CD4-positive, alpha-beta T cell (primary cell): ENCODE measurements around the gene MYO5C. TPM values are rescaled to one million over a fixed set of nuclear protein-coding genes. Genes with fewer than 3 reads are reported as not detected.

Experiments used
- ATAC-seq: fragments of 200-7000 bp; cut with Tn5 transposase; one replicate; pipeline ENCODE4 v1.10.0; 2022; ENCODE audit warnings: mild to moderate bottlenecking; ENCODE audit not compliant: poor library complexity
- CTCF ChIA-PET: fragments of 350-600 bp; sonication (Branson Sonifier 250); formaldehyde crosslinking; loops from one replicate; lab custom pipeline; 2021; ENCODE audit warnings: antibody characterized with exemption, inconsistent platforms; lab: Charles Lee
- POLR2A ChIA-PET: fragments of 350-600 bp; sonication (Branson Sonifier 250); formaldehyde crosslinking; loops from one replicate; lab custom pipeline; 2021; ENCODE audit warnings: antibody characterized with exemption, inconsistent platforms; lab: Charles Lee
- DNase-seq, 14 experiments: peaks; one replicate each; pipeline ENCODE4 v3.0.0-alpha.2; 2013 to 2020; ENCODE audit warnings: mixed read lengths in 2 of 14
- H3K27ac ChIP-seq, 2 donors: one replicate each; pipeline versions ENCODE4 v1.5.1 to v1.7.0; 2013; ENCODE audit warnings: low read length in 2 of 2, low read depth in 1 of 2, mild to moderate bottlenecking in 1 of 2
- H3K27me3 ChIP-seq, 2 experiments: 1 replicate in 1 of 2; 2 replicates in 1 of 2; pipeline versions ENCODE4 v1.6.1 to v1.7.0; 2013; ENCODE audit warnings: low read length in 2 of 2, control low read depth in 1 of 2, mild to moderate bottlenecking in 1 of 2, moderate library complexity in 1 of 2; ENCODE audit not compliant: insufficient read depth in 2 of 2, control insufficient read depth in 1 of 2
- H3K36me3 ChIP-seq: one replicate; pipeline ENCODE4 v1.6.1; 2013; ENCODE audit warnings: low read length, control low read depth; ENCODE audit not compliant: insufficient read depth
- H3K4me1 ChIP-seq: one replicate; pipeline ENCODE4 v1.6.1; 2013; ENCODE audit warnings: low read length, control low read depth; ENCODE audit not compliant: insufficient read depth
- H3K4me3 ChIP-seq: one replicate; pipeline ENCODE4 v1.5.1; 2013; ENCODE audit warnings: mild to moderate bottlenecking, low read length, moderate library complexity
- H3K9me3 ChIP-seq, 2 experiments: 1 replicate in 1 of 2; 2 replicates in 1 of 2; pipeline versions ENCODE4 v1.6.1 to v1.7.0; 2013; ENCODE audit warnings: low read length in 2 of 2, mild to moderate bottlenecking in 2 of 2, control low read depth in 1 of 2, moderate library complexity in 1 of 2; ENCODE audit not compliant: control insufficient read depth in 1 of 2, insufficient read depth in 1 of 2
- H3K27ac Mint-ChIP-seq: one replicate; pipeline ENCODE4 v1.8.0; 2020; ENCODE audit warnings: mixed read lengths
- H3K27me3 Mint-ChIP-seq: one replicate; pipeline ENCODE4 v1.8.0; 2021; ENCODE audit warnings: mixed read lengths
- H3K36me3 Mint-ChIP-seq: one replicate; pipeline ENCODE4 v1.8.0; 2021; ENCODE audit warnings: low read depth, mixed read lengths
- H3K4me1 Mint-ChIP-seq: one replicate; pipeline ENCODE4 v1.8.0; 2021; ENCODE audit warnings: low read depth, mixed read lengths
- H3K4me3 Mint-ChIP-seq: one replicate; pipeline ENCODE4 v1.8.0; 2020; ENCODE audit warnings: mild to moderate bottlenecking, mixed read lengths
- H3K9me3 Mint-ChIP-seq: one replicate; pipeline ENCODE4 v1.8.0; 2020; ENCODE audit warnings: mixed read lengths
- intact Hi-C, 2 experiments: fragments of 100-400 bp; cut with DNase I in 1 of 2; cut with micrococcal nuclease in 1 of 2; formaldehyde crosslinking; loops; one replicate each; pipeline versions ENCODE4 v1.15.1 to v1.9.0; 2023 to 2025; cut with DNase I, micrococcal nuclease
- total RNA-seq, 174 experiments: library from RNA in 2 of 174; stranded (reverse) in 2 of 174; gene quantifications; one replicate each; pipeline ENCODE4 v1.2.3 and lab custom pipeline; 2021 to 2026
- TF ChIP-seq, protein P1 (sequence below): fragments of 200-600 bp; IDR thresholded peaks from one replicate; pipeline ENCODE4 v1.8.0; 2022; ENCODE audit warnings: antibody characterized with exemption, mild to moderate bottlenecking

Gene MYO5C
- total RNA-seq, 2 experiments from 2014 or later: 0.53 to 0.93 TPM

DNA sequence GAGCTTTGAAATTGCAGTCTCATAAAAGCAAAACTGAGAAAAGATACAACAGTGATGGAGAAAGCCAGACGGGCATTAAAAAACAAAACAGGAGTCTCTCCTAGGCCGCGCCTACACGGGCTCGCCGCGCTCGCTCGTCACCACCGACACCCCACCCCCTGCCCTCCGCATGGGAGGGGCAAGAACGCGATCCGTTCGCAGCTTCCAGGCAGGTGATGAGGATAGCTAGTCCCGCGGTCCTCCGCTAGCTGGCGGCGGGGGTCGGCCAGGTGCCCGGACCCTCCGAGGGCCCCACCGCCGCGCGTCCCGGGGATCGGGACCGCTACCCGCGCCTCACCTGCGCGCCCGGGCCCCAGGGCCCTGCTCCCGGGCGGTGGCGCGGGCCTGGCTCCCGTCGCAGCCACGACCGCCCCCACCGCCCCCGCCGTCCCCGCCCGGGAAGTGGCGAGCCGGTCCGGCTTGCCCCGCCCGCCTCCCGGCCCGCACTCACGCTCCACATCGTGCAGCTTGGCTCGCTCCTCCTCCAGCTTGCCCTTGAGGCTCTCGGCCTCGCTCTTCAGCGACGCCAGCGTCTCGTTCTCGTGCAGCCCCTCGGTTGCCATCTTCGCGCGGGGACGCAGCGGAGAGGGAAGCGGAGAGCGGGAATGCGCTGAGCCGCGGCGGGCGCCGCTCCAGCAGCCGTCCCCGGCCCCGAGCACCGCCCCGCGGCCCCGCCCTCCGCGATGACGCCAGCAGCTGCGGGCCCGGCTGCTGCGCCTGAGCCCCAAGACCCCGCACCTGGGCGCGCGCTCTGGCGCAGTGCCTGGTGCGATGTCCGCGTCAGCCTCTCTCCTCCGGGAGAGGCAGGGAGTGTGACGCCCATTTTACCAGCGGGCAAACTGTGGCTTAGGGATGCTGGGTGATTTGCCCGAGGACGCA lies 116.1 kb downstream of the MYO5C start:
- H3K27me3 ChIP-seq: no peaks in the 10 kb centered on the region
- ATAC-seq: peak; percentile 82
- H3K4me3 Mint-ChIP-seq: peak overlapping the region; percentile 99
- H3K4me3 ChIP-seq: peak overlapping the region; percentile 79
- no peaks in the 10 kb centered on the region for H3K9me3 ChIP-seq
- H3K4me1 Mint-ChIP-seq: peaks cover 47% of the 10 kb centered on the region
- TF ChIP-seq, protein P1, sequence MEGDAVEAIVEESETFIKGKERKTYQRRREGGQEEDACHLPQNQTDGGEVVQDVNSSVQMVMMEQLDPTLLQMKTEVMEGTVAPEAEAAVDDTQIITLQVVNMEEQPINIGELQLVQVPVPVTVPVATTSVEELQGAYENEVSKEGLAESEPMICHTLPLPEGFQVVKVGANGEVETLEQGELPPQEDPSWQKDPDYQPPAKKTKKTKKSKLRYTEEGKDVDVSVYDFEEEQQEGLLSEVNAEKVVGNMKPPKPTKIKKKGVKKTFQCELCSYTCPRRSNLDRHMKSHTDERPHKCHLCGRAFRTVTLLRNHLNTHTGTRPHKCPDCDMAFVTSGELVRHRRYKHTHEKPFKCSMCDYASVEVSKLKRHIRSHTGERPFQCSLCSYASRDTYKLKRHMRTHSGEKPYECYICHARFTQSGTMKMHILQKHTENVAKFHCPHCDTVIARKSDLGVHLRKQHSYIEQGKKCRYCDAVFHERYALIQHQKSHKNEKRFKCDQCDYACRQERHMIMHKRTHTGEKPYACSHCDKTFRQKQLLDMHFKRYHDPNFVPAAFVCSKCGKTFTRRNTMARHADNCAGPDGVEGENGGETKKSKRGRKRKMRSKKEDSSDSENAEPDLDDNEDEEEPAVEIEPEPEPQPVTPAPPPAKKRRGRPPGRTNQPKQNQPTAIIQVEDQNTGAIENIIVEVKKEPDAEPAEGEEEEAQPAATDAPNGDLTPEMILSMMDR: no peak
- no peaks in the 10 kb centered on the region for H3K9me3 Mint-ChIP-seq
- DNase-seq: peak; percentile 77 to 94 (median 88)
- peaks cover 28% of the 10 kb centered on the region for H3K4me1 ChIP-seq
- H3K36me3 ChIP-seq: peaks cover 2% of the 10 kb centered on the region
- no peaks in the 10 kb centered on the region for H3K27me3 Mint-ChIP-seq
- ChIA-PET POLR2A (interaction anchor here (0.5 to 3.3 kb wide), 45 partner anchors 8 to 1825 kb away, joined by 3 to 64 read pairs (median 5); partner anchors contain the start of genes ARPP19, BCL2L10, GABPB1 and GNB5), CTCF (interaction anchor here (0.6 to 3.2 kb wide), 7 partner anchors 15 to 208 kb away, joined by 3 to 16 read pairs (median 6); partner anchors contain the start of gene LEO1)
- H3K36me3 Mint-ChIP-seq: peaks cover 20% of the 10 kb centered on the region
- peak overlapping the region; percentile 89 to 95 for H3K27ac ChIP-seq
- intact Hi-C loops: loop anchor here (1.0 to 5.0 kb wide), 5 partner anchors 29 to 197 kb away; partner anchors contain the start of gene MAPK6 (in 1 of the 2)
- H3K27ac Mint-ChIP-seq: peak overlapping the region; percentile 94

DNA sequence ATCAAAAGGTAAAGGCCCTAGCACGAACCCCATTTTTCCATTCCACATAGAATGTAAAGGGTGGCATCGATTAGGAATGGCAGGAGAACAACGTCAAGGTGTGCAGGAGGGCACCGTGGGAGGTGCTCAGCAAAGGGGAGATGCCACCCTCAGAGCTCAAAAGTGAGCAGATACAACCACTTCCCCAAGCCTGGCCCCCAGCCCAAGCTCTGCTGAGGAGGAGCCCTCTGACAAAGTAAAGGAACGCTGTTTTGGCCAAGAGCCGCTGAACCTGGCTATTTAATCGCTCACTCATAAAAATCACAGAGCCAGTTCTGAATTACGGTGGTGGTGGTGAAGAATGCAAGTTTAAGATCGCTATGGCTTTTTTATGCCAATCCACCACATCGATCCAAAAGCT lies 116.8 kb downstream of the MYO5C start:
- intact Hi-C loops: loop anchor here in 1 of 2 experiments (5.0 kb wide), 1 partner anchor 161 kb away; the partner anchor contains the start of gene MAPK6
- Histone ChIP-seq H3K36me3 (peaks cover 2% of the 10 kb centered on the region), H3K9me3 (no peaks in the 10 kb centered on the region), H3K4me3 (peak overlapping the region; percentile 79), H3K27me3 (no peaks in the 10 kb centered on the region), H3K4me1 (peaks cover 30% of the 10 kb centered on the region), H3K27ac (peak overlapping the region; percentile 88 to 95)
- peak overlapping the region; percentile 99 for H3K4me3 Mint-ChIP-seq
- no peaks in the 10 kb centered on the region for H3K9me3 Mint-ChIP-seq
- CTCF ChIA-PET: interaction anchor here (1.2 to 3.2 kb wide), 6 partner anchors 14 to 152 kb away, joined by 3 to 16 read pairs (median 8); no protein-coding TSS in a partner anchor
- H3K36me3 Mint-ChIP-seq: peaks cover 25% of the 10 kb centered on the region
- POLR2A ChIA-PET: interaction anchor here (0.6 to 3.3 kb wide), 33 partner anchors 8 to 1824 kb away, joined by 3 to 64 read pairs (median 9); partner anchors contain the start of genes ARPP19, BCL2L10, GABPB1 and LEO1
- ATAC-seq (peak; percentile 7), DNase-seq (peak in 3 of 14 experiments; percentile 10 to 36 (median 27))
- peak overlapping the region; percentile 94 for H3K27ac Mint-ChIP-seq
- H3K4me1 Mint-ChIP-seq: peaks cover 55% of the 10 kb centered on the region
- no peaks in the 10 kb centered on the region for H3K27me3 Mint-ChIP-seq
- TF ChIP-seq, protein P1: no peak

DNA sequence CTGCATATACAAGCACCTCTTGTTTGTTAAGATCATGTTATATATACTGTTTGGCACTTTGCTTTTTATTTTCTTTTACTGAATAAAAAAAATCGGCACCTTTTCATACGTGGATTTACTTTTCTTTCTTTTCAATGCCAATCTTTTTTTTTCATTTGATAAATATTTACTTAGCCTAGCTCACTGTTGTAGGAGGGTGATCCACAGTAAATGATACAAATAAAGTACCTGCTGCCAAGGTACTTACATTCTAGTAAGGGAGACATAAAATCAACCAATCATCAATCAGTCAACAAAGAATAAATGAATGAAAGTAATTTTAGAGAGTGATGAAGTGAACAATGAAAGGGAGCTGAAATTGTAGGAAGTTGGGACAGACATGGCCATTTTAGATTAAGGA lies 122.7 kb downstream of the MYO5C start:
- H3K36me3 Mint-ChIP-seq: peaks cover 18% of the 10 kb centered on the region
- POLR2A ChIA-PET: interaction anchor here (1.2 kb wide), 1 partner anchor 35 kb away, joined by 4 read pairs; no protein-coding TSS in a partner anchor
- ATAC-seq: no peak

More for the DNA sequence above, 122.7 kb downstream of the MYO5C start:
- no peak overlapping the region for H3K27ac Mint-ChIP-seq
- H3K4me1 Mint-ChIP-seq: peaks cover 70% of the 10 kb centered on the region
- H3K27me3 ChIP-seq: no peaks in the 10 kb centered on the region
- no peak overlapping the region for H3K4me3 ChIP-seq
- TF ChIP-seq, protein P1: no peak
- H3K4me1 ChIP-seq: peaks cover 15% of the 10 kb centered on the region
- no peak overlapping the region for H3K27ac ChIP-seq
- H3K36me3 ChIP-seq: peaks cover 2% of the 10 kb centered on the region
- no peak overlapping the region for H3K4me3 Mint-ChIP-seq
- DNase-seq: no peak
- H3K9me3 ChIP-seq: no peaks in the 10 kb centered on the region
- H3K27me3 Mint-ChIP-seq: no peaks in the 10 kb centered on the region
- intact Hi-C loops: loop anchor here in 1 of 2 experiments (5.0 kb wide), 1 partner anchor 34 kb away; no protein-coding TSS in a partner anchor
- CTCF ChIA-PET: interaction anchor here (3.1 kb wide), 1 partner anchor 36 kb away, joined by 8 read pairs; no protein-coding TSS in a partner anchor
- H3K9me3 Mint-ChIP-seq: no peaks in the 10 kb centered on the region
